Caco-2 (cell line): ENCODE results near the gene PCDHGB4. TPM values are rescaled to one million over a fixed set of nuclear protein-coding genes. Genes with fewer than 3 reads are reported as not detected.
A peak's percentile ranks its signal among the peaks of the same experiment; 100 is the strongest.
"Not testable (repeated sequence)": the region's sequence is repeated elsewhere in the genome, so short reads cannot be mapped to it uniquely, and the experiment has no call there.

Experiments used
- BruUV-seq: library from RNA; stranded (reverse); fragments of 400-500 nt; replicated peaks from 2 replicates; lab custom pipeline; 2021; lab: Mats Ljungman, UMichigan
- CTCF ChIA-PET: fragments of 300-600 bp; sonication (Branson Sonifier 250); formaldehyde crosslinking; loops from one replicate; lab custom pipeline; 2022; ENCODE audit warnings: antibody characterized with exemption; lab: Charles Lee
- POLR2A ChIA-PET: fragments of 300-600 bp; sonication (Branson Sonifier 250); formaldehyde crosslinking; loops from one replicate; lab custom pipeline; 2022; ENCODE audit warnings: antibody characterized with exemption; lab: Charles Lee
- DNase-seq, 2 experiments: peaks; one replicate each; pipeline versions ENCODE4 v3.0.0 to v3.0.0-alpha.2; 2020 to 2022
- H3K27me3 ChIP-seq: replicated peaks from 2 replicates; pipeline ENCODE4 v1.6.0; 2011; ENCODE audit warnings: low read length; ENCODE audit not compliant: control insufficient read depth, insufficient read depth
- H3K36me3 ChIP-seq: 2 replicates; pipeline ENCODE4 v1.5.1; 2011; ENCODE audit warnings: low read length; ENCODE audit not compliant: control insufficient read depth, insufficient read depth
- H3K4me1 ChIP-seq: fragments of 250-450 bp; sonication (Bioruptor Pico); 2 replicates; pipeline ENCODE4 v1.5.1; 2020; ENCODE audit warnings: mild to moderate bottlenecking
- H3K4me3 ChIP-seq: 2 replicates; pipeline ENCODE4 v1.5.1; 2011; ENCODE audit warnings: low read depth, mild to moderate bottlenecking, control low read depth, low read length
- H3K9me3 ChIP-seq: fragments of 250-450 bp; sonication (Bioruptor Pico); 2 replicates; pipeline ENCODE4 v1.5.1; 2020; ENCODE audit warnings: mild to moderate bottlenecking, moderate library complexity
- H3K27ac Mint-ChIP-seq: one replicate; pipeline ENCODE4 v1.8.0; 2022; ENCODE audit warnings: mixed read lengths; ENCODE audit not compliant: unreplicated experiment
- H3K27me3 Mint-ChIP-seq: one replicate; pipeline ENCODE4 v1.8.0; 2022; ENCODE audit warnings: mixed read lengths; ENCODE audit not compliant: insufficient read depth, unreplicated experiment
- H3K36me3 Mint-ChIP-seq: one replicate; pipeline ENCODE4 v1.8.0; 2022; ENCODE audit warnings: mild to moderate bottlenecking, mixed read lengths; ENCODE audit not compliant: insufficient read depth, unreplicated experiment
- H3K4me1 Mint-ChIP-seq: one replicate; pipeline ENCODE4 v1.8.0; 2022; ENCODE audit warnings: low read depth, mixed read lengths; ENCODE audit not compliant: unreplicated experiment
- H3K4me3 Mint-ChIP-seq: one replicate; pipeline ENCODE4 v1.8.0; 2022; ENCODE audit warnings: mild to moderate bottlenecking, moderate library complexity, mixed read lengths; ENCODE audit not compliant: unreplicated experiment
- H3K9me3 Mint-ChIP-seq: one replicate; pipeline ENCODE4 v1.8.0; 2022; ENCODE audit warnings: mixed read lengths; ENCODE audit not compliant: unreplicated experiment
- intact Hi-C: fragments of 100-400 bp; cut with micrococcal nuclease; formaldehyde crosslinking; loops from one replicate; pipeline ENCODE4 v1.10.0; 2022; ENCODE audit not compliant: unreplicated experiment
- total RNA-seq: library from RNA; stranded (reverse); gene quantifications from 2 replicates; pipeline ENCODE4 v1.2.3, GENCODE V29; 2022
- TF ChIP-seq, protein P1 (sequence below), 2 experiments: fragments of 200-600 bp in 1 of 2; IDR thresholded peaks; 1 replicate in 1 of 2; 2 replicates in 1 of 2; pipeline versions ENCODE4 v1.5.1 to v1.8.0; 2011 to 2022; ENCODE audit warnings: antibody characterized with exemption in 1 of 2, control low read depth in 1 of 2, inconsistent platforms in 1 of 2, low read depth in 1 of 2, low read length in 1 of 2, mild to moderate bottlenecking in 1 of 2, moderate library complexity in 1 of 2; ENCODE audit not compliant: insufficient read depth in 1 of 2, severe bottlenecking in 1 of 2, unreplicated experiment in 1 of 2

PCDHGB4 gene
- total RNA-seq, 1 experiment from 2014 or later: 0.14 TPM

DNA sequence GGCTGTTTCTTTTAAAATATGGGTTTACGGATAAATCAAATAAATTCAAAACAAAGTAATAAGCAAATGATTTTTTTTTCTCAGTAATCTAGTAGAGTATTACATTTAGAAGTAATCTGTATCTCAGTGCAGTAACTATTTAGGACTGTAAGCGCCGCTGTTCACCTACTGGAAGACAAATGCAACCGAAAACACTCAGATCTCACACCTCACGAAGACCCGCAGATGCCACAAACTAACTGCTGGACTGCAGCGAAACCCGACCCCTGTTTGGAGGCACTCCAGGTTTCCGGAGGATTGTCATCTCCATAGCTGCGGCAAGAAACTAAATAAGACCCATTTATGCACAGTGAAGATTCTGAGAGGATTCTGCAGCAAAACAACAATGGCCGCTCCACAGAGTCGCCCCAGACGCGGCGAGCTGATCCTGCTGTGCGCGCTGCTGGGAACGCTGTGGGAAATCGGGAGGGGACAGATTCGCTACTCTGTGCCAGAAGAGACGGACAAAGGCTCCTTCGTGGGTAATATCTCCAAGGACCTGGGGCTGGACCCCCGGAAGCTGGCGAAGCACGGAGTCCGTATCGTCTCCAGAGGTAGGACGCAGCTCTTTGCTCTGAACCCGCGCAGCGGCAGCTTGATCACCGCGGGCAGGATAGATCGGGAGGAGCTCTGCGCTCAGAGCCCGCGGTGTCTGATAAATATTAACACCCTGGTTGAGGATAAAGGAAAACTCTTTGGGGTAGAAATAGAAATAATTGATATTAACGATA is 5.1 kb downstream of the PCDHGB4 start, which contains the start of gene PCDHGA8:
PCDHGA8 (plus strand) TSS at position 205 of the 770 bp plus-strand sequence; CDS start at position 386, 181 bp downstream.
- H3K27me3 Mint-ChIP-seq: no peaks in the 10 kb centered on the region
- Histone ChIP-seq H3K36me3 (no peaks in the 10 kb centered on the region), H3K4me3 (no peak within 1 kb of the TSS), H3K4me1 (no peaks in the 10 kb centered on the region), H3K27me3 (no peaks in the 10 kb centered on the region), H3K9me3 (no peaks in the 10 kb centered on the region)
- DNase-seq: no peak
- H3K4me3 Mint-ChIP-seq: no peak within 1 kb of the TSS
- BruUV-seq: no TSS peak
- H3K27ac Mint-ChIP-seq: no peak within 1 kb of the TSS
- TF ChIP-seq, protein P1, sequence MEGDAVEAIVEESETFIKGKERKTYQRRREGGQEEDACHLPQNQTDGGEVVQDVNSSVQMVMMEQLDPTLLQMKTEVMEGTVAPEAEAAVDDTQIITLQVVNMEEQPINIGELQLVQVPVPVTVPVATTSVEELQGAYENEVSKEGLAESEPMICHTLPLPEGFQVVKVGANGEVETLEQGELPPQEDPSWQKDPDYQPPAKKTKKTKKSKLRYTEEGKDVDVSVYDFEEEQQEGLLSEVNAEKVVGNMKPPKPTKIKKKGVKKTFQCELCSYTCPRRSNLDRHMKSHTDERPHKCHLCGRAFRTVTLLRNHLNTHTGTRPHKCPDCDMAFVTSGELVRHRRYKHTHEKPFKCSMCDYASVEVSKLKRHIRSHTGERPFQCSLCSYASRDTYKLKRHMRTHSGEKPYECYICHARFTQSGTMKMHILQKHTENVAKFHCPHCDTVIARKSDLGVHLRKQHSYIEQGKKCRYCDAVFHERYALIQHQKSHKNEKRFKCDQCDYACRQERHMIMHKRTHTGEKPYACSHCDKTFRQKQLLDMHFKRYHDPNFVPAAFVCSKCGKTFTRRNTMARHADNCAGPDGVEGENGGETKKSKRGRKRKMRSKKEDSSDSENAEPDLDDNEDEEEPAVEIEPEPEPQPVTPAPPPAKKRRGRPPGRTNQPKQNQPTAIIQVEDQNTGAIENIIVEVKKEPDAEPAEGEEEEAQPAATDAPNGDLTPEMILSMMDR (IDR thresholded peaks at IDR 0.05; ENCODE audit: insufficient read depth in 1 of 2, low read depth in 1 of 2, low read length in 1 of 2, severe bottlenecking in 1 of 2, unreplicated experiment in 1 of 2): peak in 1 of 2 experiments; percentile 3
- CTCF ChIA-PET: no interaction called here
- no peaks in the 10 kb centered on the region for H3K36me3 Mint-ChIP-seq
- H3K9me3 Mint-ChIP-seq: peaks cover 19% of the 10 kb centered on the region
- POLR2A ChIA-PET: no interaction called here
- H3K4me1 Mint-ChIP-seq: no peaks in the 10 kb centered on the region
- intact Hi-C loops: no loop called here

DNA sequence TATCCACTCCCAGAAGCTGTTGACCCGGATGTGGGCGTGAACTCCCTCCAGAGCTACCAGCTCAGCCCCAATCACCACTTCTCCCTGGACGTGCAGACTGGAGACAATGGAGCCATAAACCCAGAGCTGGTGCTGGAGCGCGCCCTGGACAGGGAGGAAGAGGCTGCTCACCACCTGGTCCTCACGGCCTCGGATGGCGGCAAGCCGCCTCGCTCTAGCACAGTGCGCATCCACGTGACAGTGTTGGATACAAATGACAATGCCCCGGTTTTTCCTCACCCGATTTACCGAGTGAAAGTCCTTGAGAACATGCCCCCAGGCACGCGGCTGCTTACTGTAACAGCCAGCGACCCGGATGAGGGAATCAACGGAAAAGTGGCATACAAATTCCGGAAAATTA is 5.8 kb downstream of the PCDHGB4 start:
- Mint-ChIP-seq H3K36me3 (no peaks in the 10 kb centered on the region), H3K9me3 (peaks cover 19% of the 10 kb centered on the region), H3K27ac (no peak overlapping the region), H3K4me1 (no peaks in the 10 kb centered on the region), H3K4me3 (no peak overlapping the region), H3K27me3 (no peaks in the 10 kb centered on the region)
- DNase-seq: no peak
- H3K36me3 ChIP-seq: no peaks in the 10 kb centered on the region
- H3K4me3 ChIP-seq: no peak overlapping the region
- intact Hi-C loops: no loop called here
- TF ChIP-seq, protein P1 (IDR thresholded peaks at IDR 0.05; ENCODE audit: insufficient read depth in 1 of 2, low read depth in 1 of 2, low read length in 1 of 2, severe bottlenecking in 1 of 2, unreplicated experiment in 1 of 2): no peak
- no peaks in the 10 kb centered on the region for H3K9me3 ChIP-seq
- no TSS peak for BruUV-seq
- ChIA-PET CTCF (no interaction called here), POLR2A (no interaction called here)
- H3K27me3 ChIP-seq: no peaks in the 10 kb centered on the region
- no peaks in the 10 kb centered on the region for H3K4me1 ChIP-seq

DNA sequence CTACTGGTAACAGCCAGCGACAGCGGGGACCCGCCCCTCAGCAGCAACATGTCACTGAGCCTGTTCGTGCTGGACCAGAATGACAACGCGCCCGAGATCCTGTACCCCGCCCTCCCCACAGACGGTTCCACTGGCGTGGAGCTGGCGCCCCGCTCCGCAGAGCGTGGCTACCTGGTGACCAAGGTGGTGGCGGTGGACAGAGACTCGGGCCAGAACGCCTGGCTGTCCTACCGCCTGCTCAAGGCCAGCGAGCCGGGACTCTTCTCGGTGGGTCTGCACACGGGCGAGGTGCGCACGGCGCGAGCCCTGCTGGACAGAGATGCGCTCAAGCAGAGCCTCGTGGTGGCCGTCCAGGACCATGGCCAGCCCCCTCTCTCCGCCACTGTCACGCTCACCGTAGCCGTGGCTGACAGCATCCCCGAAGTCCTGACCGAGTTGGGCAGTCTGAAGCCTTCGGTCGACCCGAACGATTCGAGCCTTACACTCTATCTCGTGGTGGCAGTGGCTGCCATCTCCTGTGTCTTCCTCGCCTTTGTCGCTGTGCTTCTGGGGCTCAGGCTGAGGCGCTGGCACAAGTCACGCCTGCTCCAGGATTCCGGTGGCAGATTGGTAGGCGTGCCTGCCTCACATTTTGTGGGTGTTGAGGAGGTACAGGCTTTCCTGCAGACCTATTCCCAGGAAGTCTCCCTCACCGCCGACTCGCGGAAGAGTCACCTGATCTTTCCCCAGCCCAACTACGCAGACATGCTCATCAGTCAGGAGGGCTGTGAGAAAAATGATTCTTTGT is 7.1 kb downstream of the PCDHGB4 start:
- POLR2A ChIA-PET, intact Hi-C loops, BruUV-seq, H3K4me3 ChIP-seq, H3K4me1 ChIP-seq, H3K27me3 ChIP-seq, H3K9me3 Mint-ChIP-seq, H3K27me3 Mint-ChIP-seq, H3K27ac Mint-ChIP-seq, CTCF ChIA-PET, DNase-seq, H3K36me3 Mint-ChIP-seq, H3K4me1 Mint-ChIP-seq, H3K4me3 Mint-ChIP-seq, H3K36me3 ChIP-seq: not testable (repeated sequence)
- H3K9me3 ChIP-seq: peaks cover 12% of the 10 kb centered on the region
